K562 treated with DMSO at 1 percent for 4 hours (cell line): ENCODE measurements around the gene ITPRID2. TPM values are rescaled to one million over a fixed set of nuclear protein-coding genes. Genes with fewer than 3 reads are reported as not detected.

ENCODE experiments used
- total RNA-seq: library from RNA; unstranded; fragments of 300-600 nt; gene quantifications from 2 replicates; pipeline ENCODE4 v1.2.3, GENCODE V29; 2022; ENCODE audit not compliant: insufficient read depth

The ITPRID2 gene
- 22.2 and 29.1 TPM in 2 replicates for total RNA-seq

DNA sequence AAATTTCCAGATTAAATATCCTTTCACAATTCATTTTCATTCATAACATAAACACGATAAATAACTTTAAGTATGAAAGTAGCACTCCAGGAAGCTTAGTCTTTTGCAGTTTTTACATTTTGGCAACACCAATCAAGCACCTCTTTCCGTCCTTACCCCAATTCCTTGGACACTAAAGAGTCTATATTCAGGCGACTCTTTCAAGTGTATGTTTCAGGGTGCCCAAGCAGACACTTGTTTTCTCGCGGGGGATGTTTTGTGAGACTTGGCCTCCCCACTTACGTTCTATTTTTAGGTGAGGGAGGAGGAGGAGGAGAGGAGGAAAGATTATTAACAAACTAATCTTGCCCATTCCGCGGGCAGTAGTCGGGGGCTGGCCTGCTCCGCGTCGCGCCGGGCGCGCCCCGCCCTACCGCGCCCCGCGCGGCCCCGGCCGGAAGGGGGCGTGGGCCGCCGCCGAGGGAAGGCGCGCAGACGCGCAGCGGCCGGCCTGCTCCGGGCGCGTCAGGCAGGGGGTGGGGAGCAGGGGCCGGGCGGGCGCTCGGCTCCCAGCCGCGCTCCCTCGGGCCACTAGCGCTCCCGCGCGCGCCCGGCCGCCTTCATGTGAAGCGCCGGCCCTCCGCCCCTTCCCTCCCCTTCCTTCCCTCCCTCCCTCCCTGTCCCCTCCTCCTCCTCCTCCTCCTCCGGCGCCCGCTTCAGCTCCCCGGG is at the start of gene ITPRID2:
Gene ITPRID2 (plus strand): TSS at position 473 of the 708 bp plus-strand sequence. CDS start 337 bp downstream, outside the sequence.

Other genes with a start within 250 kb of the ITPRID2 start
- gene CERKL, start 234.6 kb upstream of the ITPRID2 start, total RNA-seq, result not detected in 2 replicates
- not detected in 2 replicates for gene NEUROD1, start 211.2 kb upstream of the ITPRID2 start, total RNA-seq
- gene PPP1R1C, start 94.1 kb downstream of the ITPRID2 start, total RNA-seq, result not detected in 2 replicates